HT-29 (cell line): ENCODE data around the gene VRK1. TPM values are rescaled to one million over a fixed set of nuclear protein-coding genes. Genes with fewer than 3 reads are reported as not detected.
"Not testable (repeated sequence)": the region's sequence is repeated elsewhere in the genome, so short reads cannot be mapped to it uniquely, and the experiment has no call there.

Source experiments
- DNase-seq: peaks from one replicate; pipeline ENCODE4 v3.0.0-alpha.2; 2015; ENCODE audit warnings: low spot score
- total RNA-seq: library from RNA; depleted of rRNA; stranded (reverse); fragments of >200 nt; shearing (Covaris generic); gene quantifications from 2 replicates; pipeline ENCODE4 v1.2.3, GENCODE V29; 2014; rRNA removed

Gene VRK1, protein sequence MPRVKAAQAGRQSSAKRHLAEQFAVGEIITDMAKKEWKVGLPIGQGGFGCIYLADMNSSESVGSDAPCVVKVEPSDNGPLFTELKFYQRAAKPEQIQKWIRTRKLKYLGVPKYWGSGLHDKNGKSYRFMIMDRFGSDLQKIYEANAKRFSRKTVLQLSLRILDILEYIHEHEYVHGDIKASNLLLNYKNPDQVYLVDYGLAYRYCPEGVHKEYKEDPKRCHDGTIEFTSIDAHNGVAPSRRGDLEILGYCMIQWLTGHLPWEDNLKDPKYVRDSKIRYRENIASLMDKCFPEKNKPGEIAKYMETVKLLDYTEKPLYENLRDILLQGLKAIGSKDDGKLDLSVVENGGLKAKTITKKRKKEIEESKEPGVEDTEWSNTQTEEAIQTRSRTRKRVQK
- total RNA-seq, result 13.3 and 14.6 TPM in 2 replicates

DNA sequence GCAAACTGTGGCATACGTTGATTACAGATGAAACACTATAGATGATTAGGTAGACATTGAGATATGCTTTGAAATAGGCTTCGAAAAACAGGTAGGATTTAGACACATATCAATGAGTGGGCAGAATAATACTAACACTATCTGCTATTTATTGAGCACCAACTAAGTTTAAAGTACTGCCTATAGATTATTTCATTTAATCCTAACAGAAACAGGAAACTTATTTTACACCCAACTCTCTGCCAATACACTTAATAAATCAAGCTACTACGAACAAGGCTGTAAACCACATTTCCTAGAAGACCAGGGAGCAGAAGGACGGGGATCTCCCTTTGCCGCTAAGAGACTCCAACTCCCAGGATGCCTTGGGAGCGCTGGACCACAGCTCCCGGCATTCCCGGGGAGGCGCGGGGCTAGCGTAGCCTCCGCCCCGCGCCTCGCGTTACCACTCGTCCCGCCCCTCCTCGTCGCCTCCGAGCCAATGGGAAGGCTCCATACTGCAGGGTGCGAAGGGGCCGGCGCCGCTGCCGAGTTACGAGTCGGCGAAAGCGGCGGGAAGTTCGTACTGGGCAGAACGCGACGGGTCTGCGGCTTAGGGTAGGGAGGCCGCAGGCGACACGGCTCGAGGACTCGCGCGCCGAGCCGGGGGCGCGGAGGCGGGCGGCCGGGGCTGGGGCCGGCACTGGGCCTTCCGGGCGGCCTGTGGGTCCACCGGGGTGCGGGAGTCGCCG, at the start of gene VRK1:
Gene VRK1 (plus strand): TSS at position 532 of the 731 bp plus-strand sequence. CDS start 36,090 bp downstream, outside the sequence.
- DNase-seq, result peak; percentile 92

DNA sequence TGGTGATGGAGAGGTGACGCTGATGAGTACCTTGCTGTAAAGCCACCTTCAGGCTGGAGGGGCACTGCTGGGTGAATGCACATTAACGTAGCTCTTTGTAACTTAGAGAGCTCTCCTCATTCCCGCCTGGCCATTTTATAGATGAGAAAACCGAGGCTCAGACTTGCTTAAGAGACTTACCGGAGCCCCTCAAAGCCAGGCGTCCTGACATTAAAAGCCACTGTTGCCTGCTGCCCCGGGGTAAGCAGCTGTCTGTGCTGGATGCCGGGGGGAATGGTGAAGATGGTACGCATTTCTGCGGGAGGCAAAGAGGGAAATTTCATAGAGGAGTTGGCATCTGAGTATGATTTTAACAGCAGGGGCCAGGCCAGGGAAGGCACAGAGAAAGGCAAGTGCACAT, 49.6 kb upstream of the VRK1 start:
- DNase-seq, result no peak

DNA sequence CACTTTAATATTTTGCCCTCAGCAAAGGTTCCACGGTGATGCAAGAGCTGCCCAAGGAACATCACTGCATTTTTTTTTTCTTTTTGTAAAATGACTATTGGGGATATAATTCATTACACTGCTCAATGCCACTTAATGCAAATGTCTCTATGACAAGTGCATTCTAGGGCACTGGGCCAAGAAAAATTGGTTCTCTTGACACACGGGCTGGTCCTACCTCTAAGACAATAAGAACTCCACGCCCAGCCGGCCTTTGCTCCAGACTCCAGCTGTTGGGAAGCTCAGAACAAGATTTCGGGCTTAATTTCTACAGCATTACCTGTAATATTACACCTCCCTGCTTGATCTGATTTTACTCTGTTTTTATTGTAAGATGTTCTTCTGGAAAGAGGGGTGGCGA, 48.8 kb upstream of the VRK1 start:
- DNase-seq, result peak; percentile 2

DNA sequence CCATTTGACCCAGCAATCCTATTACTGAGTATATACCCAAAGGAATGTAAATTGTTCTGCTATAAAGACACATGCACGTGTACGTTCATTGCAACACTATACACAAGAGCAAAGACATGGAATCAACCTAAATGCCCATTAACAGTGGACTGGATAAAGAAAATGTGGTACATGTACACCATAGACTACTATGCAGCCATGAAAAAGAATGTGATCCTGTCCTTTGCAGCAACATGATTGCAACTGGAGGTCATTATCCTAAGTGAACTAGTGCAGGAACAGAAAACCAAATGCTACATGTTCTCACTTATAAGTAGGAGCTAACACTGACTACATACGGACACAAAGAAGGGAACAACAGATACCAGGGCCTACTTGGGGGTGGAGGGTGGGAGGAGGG, 45.7 kb upstream of the VRK1 start:
- no peak for DNase-seq

DNA sequence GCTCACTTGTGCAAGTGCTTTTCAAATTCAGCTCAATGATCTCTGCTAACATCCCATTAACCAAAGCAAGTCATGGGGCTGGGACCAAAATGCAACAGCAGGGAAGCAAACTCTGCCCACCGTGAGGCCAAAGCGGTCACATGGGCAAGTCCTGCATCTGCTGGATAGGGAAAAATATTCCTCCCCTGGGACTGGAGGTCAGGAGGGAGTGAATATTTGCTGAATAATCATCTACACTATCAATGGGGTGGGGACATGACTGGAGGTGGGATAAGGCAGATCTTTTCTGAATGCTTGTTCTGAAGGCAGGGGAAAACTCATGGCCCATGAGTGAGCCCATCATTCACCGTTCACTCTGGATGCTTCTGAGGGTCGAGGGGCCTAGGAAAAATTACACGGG, 45.1 kb upstream of the VRK1 start:
- DNase-seq, result no peak

DNA sequence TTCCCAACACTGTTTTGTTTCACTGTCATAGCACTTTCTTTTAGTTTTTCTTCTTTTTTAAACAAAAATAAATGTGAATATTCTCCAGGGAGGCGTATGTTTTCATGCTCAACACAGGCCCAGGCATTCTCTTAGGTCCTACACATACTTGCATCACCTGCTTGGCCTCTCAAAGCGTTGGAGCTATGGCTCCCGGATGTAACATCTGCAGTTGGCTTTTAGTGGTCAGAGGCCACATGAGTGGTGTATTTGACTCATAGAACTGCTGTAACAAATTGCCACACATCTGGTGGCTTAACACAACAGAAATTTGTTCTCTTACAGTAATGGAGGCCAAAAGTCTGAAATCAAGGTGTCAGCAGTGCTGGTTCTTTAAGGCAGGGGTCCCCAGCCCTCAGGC, 44.6 kb upstream of the VRK1 start:
- DNase-seq, result no peak

DNA sequence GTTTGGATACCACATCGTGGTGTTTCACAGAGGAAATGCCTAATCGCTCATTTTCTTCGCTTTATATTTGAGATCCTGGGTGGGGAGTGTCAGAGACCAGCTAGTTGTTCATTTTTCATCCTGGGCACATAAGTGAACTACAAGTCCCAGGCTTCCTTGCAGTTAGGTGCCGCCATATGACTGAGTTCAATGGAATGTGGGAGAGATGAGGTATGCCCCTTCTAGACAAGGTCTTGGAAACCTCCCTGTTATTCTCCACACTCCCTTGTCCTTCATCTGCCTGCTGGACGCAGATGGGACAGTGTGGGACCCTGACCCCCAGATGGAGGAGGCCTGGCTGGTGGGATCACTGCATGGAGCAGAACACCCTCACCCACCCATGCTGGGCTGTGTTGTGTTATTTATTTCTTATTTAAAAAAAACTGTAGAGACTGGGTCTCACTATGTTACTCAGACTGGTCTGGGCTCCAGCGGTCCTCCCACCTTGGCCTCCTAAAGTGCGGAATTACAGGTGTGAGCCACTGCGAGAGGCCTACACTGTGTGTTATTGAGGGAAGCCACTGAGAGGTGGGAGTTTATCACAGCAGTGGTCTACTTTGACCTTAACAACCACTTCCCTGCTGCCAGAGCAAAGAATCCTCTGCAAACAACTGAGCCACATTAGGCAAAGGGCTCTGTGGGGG, 42.9 kb upstream of the VRK1 start:
- no peak for DNase-seq

DNA sequence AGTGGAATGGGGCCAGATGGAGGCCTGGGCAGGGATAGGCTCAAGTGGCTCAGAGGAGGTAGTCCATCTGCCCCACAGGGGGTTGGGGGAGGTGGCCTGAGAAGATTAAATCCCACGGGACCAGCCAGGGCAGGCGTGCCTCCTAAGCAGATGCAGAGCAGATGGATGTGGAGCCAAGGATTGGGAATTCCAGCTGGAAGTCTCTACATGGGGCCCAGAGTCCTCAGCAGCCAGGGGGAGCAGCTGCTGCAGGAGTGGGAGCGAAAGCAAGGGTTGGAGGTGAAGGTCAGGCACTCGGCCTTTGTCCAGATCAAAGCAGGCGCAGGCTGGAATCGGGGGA, 42.4 kb upstream of the VRK1 start:
- DNase-seq, result no peak

DNA sequence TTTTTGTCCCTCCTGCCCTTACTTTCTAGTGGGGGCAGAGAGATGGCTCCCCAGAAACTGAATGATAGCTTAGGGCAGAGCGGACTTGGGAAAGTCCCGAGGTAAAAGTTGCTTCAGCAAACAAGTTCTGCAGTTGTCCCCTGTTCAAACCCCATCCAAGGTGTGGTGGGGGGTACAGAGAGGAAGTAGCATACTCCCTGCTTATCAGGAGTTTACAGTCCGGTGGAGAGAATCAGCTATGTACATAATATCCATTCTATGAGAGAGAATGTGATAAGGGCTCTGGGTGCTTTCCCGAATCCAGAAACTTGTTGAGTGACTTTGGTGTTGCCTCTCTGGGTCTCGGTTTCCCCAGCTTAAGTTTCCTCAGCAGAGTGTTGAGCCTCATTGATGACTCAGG, 40.4 kb upstream of the VRK1 start:
- no peak for DNase-seq

DNA sequence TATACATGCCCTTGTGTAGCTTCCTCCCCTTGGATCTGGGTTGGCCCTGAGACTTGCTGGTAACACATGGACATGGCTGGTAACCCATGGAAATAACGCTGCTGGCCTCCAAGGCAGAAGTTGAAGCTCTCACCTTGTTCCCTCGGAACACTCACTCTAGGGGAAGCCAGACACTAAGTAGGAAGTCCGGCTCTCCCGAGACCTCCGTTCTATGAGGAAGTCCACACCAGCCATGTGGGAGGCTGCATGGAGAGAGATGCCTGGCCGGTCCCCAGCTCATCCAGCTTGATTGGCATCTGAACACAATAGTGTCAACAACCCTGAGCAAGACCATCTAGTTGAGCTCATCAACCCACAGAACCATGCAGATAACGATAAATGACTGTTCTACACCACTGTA, 39.7 kb upstream of the VRK1 start:
- no peak for DNase-seq

DNA sequence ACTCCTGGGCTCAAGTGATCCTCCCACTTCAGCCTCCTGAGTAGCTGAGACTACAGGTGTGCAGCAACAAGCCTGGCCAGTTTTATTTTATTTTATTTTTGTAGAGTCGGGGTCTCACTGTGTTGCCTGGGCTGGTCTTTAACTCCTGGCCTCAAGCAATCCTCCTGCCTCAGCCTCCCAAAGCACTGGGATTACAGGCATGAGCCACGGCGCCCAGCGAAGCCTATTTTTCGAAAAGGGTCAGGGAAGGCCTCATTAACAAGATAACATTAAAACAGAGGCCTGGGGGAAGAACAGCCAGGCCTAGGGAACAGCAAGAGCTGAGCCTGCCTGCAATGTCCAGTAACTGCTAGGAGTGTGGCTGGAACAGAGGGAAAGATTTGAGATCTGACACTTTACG, 36.1 kb upstream of the VRK1 start:
- DNase-seq, result no peak

DNA sequence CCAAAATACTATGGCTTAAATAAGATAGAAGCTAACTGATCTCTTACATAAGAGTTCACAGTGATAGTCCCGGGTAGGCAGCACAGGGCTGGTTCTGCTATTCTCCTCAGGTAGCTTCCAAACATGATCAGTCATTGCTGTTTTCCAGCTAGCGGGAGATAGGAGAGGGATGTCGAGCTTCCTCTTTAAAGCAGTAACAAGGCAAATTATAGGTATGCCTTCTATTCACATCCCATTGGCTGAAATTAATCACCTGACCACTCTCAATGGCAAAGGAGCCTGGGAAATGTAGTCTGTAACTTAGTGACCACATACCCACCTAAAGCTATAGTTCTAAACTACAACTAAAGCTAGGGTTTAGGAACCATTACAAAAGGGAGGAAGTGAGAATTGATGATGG, 34.5 kb upstream of the VRK1 start:
- peak; percentile 47 for DNase-seq

DNA sequence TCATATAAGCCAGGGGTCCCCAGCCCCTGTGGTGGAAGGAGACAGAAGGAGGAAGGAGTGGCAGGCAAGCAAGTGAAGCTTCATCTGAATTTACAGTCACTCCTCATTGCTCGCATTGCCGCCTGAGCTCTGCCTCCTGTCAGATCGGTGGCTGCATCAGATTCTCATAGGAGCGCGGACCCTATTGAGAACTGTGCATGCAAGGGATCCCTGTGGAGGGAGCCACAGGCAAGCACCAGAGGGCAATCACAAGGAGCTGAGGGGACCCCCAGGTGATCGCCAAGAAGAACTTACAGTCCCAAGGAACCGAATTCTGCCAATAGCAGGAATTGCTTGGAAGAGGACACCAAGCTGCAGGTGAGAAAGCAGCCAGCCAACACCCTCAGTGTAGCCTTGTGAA, 33.2 kb upstream of the VRK1 start:
- DNase-seq, result no peak

DNA sequence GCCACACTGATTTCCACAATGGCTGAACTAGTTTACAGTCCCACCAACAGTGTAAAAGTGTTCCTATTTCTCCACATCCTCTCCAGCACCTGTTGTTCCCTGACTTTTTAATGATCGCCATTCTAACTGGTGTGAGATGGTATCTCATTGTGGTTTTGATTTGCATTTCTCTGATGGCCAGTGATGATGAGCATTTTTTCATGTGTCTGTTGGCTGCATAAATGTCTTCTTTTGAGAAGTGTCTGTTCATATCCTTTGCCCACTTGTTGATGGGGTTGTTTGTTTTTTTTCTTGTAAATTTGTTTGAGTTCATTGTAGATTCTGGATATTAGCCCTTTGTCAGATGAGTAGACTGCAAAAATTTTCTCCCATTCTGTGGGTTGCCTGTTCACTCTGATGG, 32.0 kb upstream of the VRK1 start:
- DNase-seq, result not testable (repeated sequence)

DNA sequence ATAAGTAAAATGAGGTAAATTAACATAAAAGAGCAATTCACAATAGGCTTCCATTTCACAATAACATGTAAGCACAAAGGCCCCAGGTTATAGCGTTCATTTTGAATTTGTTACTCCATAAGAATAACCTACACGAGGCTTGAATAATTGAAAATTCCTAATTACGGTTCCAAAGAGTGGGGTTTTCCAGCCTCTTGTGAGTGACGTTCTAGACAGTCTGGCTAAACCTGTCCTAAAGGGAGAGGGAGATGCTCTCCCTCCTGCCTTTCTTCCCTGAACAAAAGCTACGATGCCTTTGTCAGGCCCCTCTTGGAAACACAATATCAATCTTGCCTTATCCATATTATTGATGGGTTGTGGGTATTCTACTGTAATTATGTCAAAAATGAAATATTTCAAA, 24.3 kb upstream of the VRK1 start:
- DNase-seq, result no peak

DNA sequence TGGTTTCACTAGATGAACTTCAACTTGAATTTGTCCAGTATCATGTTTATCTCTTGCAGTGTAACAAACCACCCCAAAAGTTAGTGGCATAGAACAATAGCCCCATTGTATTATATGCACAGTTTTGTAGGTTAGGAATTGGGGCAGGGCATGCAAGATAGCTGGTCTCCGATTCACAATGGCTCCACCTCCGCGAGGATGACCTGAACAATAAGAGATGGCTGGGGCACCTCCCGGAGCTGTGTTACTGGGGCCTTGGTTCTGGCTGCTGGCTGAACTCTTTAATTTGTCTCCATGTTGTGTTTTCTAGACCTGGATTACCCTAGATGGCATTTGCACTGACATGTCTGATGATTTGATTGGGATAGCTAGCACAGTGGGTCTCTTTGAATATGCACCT, 20.4 kb upstream of the VRK1 start:
- DNase-seq, result no peak

DNA sequence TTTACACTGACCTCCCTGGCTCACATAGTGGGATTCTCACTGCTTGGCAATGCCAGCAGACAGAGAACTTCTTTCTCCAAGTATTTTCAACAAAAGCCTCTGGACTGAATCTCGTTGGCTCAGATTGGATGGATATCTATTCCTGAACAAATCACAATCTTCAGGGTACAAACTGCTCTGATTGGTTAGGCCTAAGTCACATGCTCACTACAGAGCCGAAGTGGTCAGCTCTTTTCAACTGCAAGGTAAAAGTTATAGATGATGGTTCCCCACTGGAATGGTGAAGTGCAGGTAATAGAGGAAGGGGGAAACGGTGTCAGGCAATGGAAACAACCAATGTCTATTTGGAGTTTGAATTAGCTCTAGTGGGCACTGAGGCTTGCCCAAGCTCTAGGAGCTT, 16.7 kb upstream of the VRK1 start:
- no peak for DNase-seq

DNA sequence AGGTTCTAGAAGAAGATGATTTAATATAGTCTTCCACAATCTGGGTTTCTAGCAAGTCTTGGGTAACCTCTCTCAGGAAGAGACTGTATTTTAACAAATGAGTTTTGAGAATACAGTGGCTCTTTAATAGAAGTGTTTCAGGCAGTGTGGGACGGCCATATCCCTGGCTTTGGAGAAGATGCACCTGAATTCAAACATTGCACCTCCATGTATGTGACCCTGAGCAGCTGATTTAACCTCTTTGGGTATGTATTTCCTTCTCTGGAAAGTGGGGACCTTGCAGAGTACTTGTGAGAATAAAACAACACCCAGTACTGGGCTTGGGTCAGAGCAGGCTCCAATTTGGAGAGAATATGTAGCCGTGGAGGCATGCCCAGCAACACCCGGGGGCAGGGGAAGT, 15.8 kb upstream of the VRK1 start:
- DNase-seq, result no peak

DNA sequence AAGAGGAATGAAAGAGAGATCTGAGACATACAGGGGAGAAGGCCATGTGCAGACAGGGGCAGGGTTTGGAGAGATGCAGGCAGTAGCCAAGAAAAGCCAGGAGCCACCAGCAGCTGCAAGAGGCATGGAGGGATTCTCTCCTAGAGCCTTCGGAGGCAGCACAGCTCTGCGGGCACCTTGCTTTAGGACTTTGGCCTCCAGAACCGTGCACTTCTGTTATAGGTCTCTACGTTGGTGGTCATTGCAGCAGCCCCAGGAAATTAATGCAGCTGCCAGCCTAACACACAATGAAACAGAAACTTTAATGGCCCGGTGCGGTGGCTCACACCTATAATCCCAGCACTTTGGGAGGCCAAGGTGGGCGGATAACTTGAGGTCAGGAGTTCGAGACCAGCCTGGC, 14.7 kb upstream of the VRK1 start:
- no peak for DNase-seq

DNA sequence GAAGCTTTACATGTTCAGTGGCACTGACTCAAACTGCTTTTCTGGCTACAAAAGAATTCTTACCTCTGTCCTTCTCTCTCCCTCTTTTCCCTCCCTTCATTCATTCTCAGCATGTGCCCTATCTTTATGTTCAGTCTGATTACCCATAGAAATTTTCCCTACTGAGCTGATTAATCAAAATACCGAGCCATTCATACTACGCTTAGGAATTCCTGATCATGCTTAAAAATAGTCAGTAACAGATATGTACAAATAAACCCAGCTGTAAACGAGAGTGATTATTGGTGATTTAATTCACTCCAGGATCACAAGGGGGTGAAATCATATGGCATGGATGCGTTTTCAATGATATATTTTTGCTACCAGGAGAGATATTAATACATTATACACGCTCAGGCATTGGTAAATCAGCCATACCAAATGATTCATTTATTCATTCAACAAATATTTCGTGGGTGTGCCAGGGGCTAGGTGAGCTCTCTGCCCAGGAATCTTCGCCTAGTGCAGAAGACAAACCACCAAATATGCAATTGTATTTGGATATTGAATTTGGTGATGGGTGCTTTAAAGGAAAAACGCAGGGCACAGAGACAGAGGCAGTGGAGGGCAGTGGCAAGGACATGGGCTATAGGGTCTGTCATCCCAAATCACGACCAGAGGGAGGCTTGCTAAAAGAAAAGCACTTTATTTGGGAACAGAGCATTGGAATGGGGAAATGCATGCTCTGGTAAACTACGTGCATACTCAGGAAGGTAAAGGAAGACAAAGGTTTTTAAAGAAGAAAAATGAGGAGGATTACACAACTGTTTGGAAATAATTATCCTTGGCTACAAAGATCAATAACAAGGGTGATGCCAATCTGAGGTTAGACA, 13.9 kb upstream of the VRK1 start:
- no peak for DNase-seq

DNA sequence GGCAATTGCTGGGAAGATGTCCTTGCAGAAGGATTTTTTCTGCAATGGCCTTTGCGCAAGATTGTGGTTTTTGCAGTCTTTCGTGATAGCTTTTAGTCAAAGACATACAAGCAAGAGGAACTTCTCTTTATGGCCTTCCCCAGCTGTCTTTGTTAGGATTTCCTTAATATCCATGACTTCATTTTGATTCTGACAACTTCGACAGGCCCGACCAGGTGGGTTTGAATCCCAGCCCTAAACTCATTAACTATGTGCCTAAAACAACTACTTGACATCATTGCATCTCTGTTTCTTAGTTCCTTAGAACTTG, 13.3 kb upstream of the VRK1 start:
- no peak for DNase-seq

DNA sequence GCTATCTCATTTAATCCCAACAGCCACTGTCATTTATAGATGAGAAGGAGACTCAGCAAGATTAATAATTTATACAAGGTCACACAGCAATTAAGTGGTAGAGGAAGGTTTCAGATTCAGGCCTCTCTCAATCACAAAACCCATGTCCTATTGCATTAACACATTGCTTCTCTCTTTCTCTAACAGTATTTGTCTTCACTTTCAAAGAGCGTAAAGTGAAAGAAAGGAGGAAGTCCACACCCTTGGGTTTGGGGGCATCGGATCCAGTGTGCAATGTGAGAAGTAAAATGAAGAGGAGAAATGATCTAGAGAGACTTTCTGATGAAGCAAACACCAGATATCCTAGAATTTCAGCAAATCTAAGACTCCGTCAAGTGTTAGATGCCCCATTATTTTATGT, 7.0 kb upstream of the VRK1 start:
- DNase-seq, result no peak
